ENCODE results near the gene AADAT. TPM values are rescaled to one million over a fixed set of nuclear protein-coding genes. Genes with fewer than 3 reads are reported as not detected.

The AADAT gene
- total and polyA plus RNA-seq, 2 of the 4 experiments (the other 2 are of a cell fraction) = 4.7 to 6.9 TPM

DNA sequence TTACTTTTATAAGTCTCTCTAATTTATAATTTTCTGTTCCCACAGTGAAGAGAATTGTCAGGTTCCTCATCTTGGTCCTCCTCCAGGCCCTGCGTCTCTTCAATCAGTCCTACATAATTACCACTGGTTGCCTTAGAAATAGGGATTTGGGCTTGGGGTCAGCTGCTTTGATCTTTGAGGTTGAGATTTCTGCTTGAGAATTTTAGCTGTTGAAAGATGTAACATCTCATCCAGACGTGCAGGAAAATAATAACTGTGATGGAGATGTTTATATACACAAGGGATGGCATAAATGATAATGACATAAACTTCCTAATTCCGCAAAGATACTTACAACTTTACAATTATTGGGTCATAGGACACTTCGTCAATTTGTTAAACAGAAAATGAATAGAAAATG lies 30.3 kb downstream of the AADAT start:
- Histone ChIP-seq H3K27ac (ENCODE audit: insufficient read depth, low read length) (no peak overlapping the region), H2AFZ (replicated peaks; ENCODE audit: low read length, poor library complexity) (no peak overlapping the region), H3K4me1 (ENCODE audit: control insufficient read depth, insufficient read depth, low read length) (no peaks in the 10 kb centered on the region), H3K9ac (ENCODE audit: low read depth, low read length) (no peak overlapping the region), H2AK9ac (replicated peaks; ENCODE audit: low read depth, low read length, poor library complexity) (no peak overlapping the region), H3K9me3 (ENCODE audit: control insufficient read depth, insufficient read depth, low read length) (no peaks in the 10 kb centered on the region), H3K4ac (ENCODE audit: low read depth, low read length) (no peak overlapping the region), H2BK120ac (ENCODE audit: low read depth, low read length) (no peak overlapping the region), H3K4me3 (ENCODE audit: insufficient read depth, low read depth, low read length) (no peak overlapping the region), H3K23ac (ENCODE audit: low read depth, low read length) (no peak overlapping the region), H3K14ac (replicated peaks; ENCODE audit: low read depth, low read length) (no peak overlapping the region), H2BK5ac (ENCODE audit: low read depth, low read length, poor library complexity, severe bottlenecking) (no peak overlapping the region), H2BK20ac (ENCODE audit: low read depth, low read length) (no peak overlapping the region), H3K9me1 (ENCODE audit: insufficient read depth, low read length) (no peaks in the 10 kb centered on the region), H4K5ac (ENCODE audit: low read depth, low read length) (no peak overlapping the region), H3K4me2 (ENCODE audit: low read depth, low read length) (no peak overlapping the region), H4K91ac (ENCODE audit: insufficient read depth, low read depth, low read length) (no peak overlapping the region), H3K36me3 (ENCODE audit: control insufficient read depth, insufficient read depth, low read length) (peaks cover 7% of the 10 kb centered on the region; the same call in 1 of the 2 replicates), H3K18ac (ENCODE audit: low read depth, low read length) (no peak overlapping the region), H2AK5ac (ENCODE audit: low read depth, low read length) (no peak overlapping the region), H3K56ac (ENCODE audit: extremely low read depth, insufficient read depth, low read length) (no peak overlapping the region), H2BK15ac (ENCODE audit: low read depth, low read length) (no peak overlapping the region), H3K27me3 (ENCODE audit: control insufficient read depth, insufficient read depth, low read length) (no peaks in the 10 kb centered on the region), H3K79me1 (ENCODE audit: low read depth in 1 of 2, low read length in 2 of 2) (no peaks in the 10 kb centered on the region), H4K20me1 (ENCODE audit: insufficient read depth, low read length) (no peaks in the 10 kb centered on the region), H4K8ac (ENCODE audit: low read depth in 2 of 2, low read length in 2 of 2) (no peak overlapping the region)
- dilution Hi-C loops (cut with HindIII; ENCODE audit: low sequenced_read_pairs, unreplicated experiment) = no loop called here
- TF ChIP-seq POLR2A (IDR thresholded peaks at IDR 0.05; ENCODE audit: low read depth, low read length) (no peak), RCOR1 (IDR thresholded peaks at IDR 0.05; ENCODE audit: insufficient replicate concordance, low read length) (no peak), FOS (IDR thresholded peaks at IDR 0.05; ENCODE audit: low read depth, low read length) (no peak), SMC3 (IDR thresholded peaks at IDR 0.05; ENCODE audit: low read depth, low read length) (no peak), RFX5 (IDR thresholded peaks at IDR 0.05; ENCODE audit: low read depth, low read length) (no peak)
- TF ChIP-seq, protein P1, sequence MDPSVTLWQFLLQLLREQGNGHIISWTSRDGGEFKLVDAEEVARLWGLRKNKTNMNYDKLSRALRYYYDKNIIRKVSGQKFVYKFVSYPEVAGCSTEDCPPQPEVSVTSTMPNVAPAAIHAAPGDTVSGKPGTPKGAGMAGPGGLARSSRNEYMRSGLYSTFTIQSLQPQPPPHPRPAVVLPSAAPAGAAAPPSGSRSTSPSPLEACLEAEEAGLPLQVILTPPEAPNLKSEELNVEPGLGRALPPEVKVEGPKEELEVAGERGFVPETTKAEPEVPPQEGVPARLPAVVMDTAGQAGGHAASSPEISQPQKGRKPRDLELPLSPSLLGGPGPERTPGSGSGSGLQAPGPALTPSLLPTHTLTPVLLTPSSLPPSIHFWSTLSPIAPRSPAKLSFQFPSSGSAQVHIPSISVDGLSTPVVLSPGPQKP (IDR thresholded peaks at IDR 0.05; ENCODE audit: borderline replicate concordance, low read depth, low read length) = no peak
- no TSS peak for BruUV-seq (replicated peaks)
- DNase-seq = no peak
- in situ Hi-C loops (cut with MboI; ENCODE audit: low sequenced_read_pairs) = loop anchor here (25.0 kb wide), 1 partner anchor 447 kb away; the partner anchor contains the start of genes CLCN3 and NEK1
- ChIA-PET CTCF (no interaction called here), POLR2A (ENCODE audit: unreplicated experiment) (no interaction called here)
- no CpG with 5 or more reads among the region's 4 CpGs for WGBS, 2 experiments (ENCODE audit: extremely low coverage in 2 of 2, insufficient read length in 1 of 2)
- no peak for ATAC-seq (ENCODE audit: low read depth)
- intact Hi-C loops (cut with micrococcal nuclease) = loop anchor here (10.0 kb wide), 1 partner anchor 555 kb away; no protein-coding TSS in a partner anchor

Data from IMR-90 (cell line).